ENCODE data around the gene CAB39.

GRCh38 chr2:230765611-230766300 lies 53.1 kb downstream of the CAB39 start:
- TF ChIP-seq POLR2AphosphoS5 (IDR thresholded peaks at IDR 0.05; ENCODE audit: low read depth, low read length) (no peak), CTCF (IDR thresholded peaks at IDR 0.05) (no peak)
- TF ChIP-seq, protein P1, sequence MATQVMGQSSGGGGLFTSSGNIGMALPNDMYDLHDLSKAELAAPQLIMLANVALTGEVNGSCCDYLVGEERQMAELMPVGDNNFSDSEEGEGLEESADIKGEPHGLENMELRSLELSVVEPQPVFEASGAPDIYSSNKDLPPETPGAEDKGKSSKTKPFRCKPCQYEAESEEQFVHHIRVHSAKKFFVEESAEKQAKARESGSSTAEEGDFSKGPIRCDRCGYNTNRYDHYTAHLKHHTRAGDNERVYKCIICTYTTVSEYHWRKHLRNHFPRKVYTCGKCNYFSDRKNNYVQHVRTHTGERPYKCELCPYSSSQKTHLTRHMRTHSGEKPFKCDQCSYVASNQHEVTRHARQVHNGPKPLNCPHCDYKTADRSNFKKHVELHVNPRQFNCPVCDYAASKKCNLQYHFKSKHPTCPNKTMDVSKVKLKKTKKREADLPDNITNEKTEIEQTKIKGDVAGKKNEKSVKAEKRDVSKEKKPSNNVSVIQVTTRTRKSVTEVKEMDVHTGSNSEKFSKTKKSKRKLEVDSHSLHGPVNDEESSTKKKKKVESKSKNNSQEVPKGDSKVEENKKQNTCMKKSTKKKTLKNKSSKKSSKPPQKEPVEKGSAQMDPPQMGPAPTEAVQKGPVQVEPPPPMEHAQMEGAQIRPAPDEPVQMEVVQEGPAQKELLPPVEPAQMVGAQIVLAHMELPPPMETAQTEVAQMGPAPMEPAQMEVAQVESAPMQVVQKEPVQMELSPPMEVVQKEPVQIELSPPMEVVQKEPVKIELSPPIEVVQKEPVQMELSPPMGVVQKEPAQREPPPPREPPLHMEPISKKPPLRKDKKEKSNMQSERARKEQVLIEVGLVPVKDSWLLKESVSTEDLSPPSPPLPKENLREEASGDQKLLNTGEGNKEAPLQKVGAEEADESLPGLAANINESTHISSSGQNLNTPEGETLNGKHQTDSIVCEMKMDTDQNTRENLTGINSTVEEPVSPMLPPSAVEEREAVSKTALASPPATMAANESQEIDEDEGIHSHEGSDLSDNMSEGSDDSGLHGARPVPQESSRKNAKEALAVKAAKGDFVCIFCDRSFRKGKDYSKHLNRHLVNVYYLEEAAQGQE (IDR thresholded peaks at IDR 0.05; ENCODE audit: insufficient read depth in 1 of 2, low read depth in 2 of 2, low read length in 1 of 2), result no peak
